ENCODE data around the gene FRMD4A.

DNA sequence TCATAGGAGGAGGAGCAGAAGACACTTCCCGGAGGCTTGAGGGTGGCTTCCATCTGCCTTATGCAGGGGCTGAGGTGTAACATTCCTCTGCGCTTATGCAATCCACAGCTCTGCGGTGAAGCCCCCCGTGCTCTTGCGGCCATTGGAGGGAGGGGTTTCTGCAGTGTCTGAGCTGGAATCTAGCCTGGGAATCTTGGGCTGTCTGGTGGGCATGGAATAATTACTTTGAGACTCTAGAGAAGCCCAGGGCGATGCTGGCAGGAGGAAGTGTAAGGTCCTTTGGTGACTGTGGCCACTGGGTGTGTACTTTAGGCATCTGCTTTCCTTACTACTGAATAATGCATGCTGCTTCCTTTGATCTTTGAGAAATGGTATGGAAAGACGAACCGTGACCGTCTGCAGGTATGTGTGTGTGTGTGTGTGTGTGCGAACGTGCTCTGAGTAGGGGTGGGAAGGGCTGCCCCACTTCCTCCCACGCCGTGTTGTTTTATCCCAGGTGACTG is 563.0 kb downstream of the FRMD4A start:
- TF ChIP-seq CTCF (IDR thresholded peaks at IDR 0.05; ENCODE audit: low read length) (no peak), EZH2 (optimal IDR thresholded peaks at IDR 0.05; ENCODE audit: low read depth, low read length) (no peak), EZH2phosphoT487 (IDR thresholded peaks at IDR 0.05; ENCODE audit: low read length) (no peak)

Measured in MM.1S (cell line).